H1 (cell line): ENCODE results near the gene PPOX. TPM values are rescaled to one million over a fixed set of nuclear protein-coding genes. Genes with fewer than 3 reads are reported as not detected.

ENCODE experiments used
- BRCA1 ChIP-seq: IDR thresholded peaks from 2 replicates; pipeline ENCODE4 v1.6.1; 2012; ENCODE audit warnings: low read depth, low read length, improper control_type of control experiment
- CHD7 ChIP-seq: fragments of 300-600 bp; sonication (generic); IDR thresholded peaks from 2 replicates; pipeline ENCODE4 v1.7.1; 2012; ENCODE audit warnings: low read length, moderate library complexity, mild to moderate bottlenecking, inconsistent platforms; ENCODE audit not compliant: insufficient replicate concordance
- EP300 ChIP-seq, 2 experiments: IDR thresholded peaks; 1 replicate in 1 of 2; 2 replicates in 1 of 2; pipeline ENCODE4 v1.6.1; 2011 to 2012; ENCODE audit warnings: low read depth in 2 of 2, low read length in 2 of 2, mild to moderate bottlenecking in 2 of 2, borderline replicate concordance in 1 of 2, inconsistent platforms in 1 of 2, moderate library complexity in 1 of 2
- HDAC6 ChIP-seq: IDR thresholded peaks from one replicate; pipeline ENCODE4 v1.7.1; 2012; ENCODE audit warnings: low read depth, mild to moderate bottlenecking, inconsistent platforms, low read length, moderate library complexity
- PHF8 ChIP-seq: fragments of 200-600 bp; sonication (generic); conservative IDR thresholded peaks from 2 replicates; pipeline ENCODE4 v1.7.1; 2012; ENCODE audit warnings: low read depth, mild to moderate bottlenecking, inconsistent platforms, low read length, moderate library complexity
- POU5F1 ChIP-seq: IDR thresholded peaks from 2 replicates; pipeline ENCODE4 v1.6.1; 2011; ENCODE audit warnings: low read depth, mild to moderate bottlenecking, low read length, moderate library complexity
- SP4 ChIP-seq: IDR thresholded peaks from 2 replicates; pipeline ENCODE4 v1.6.1; 2012; ENCODE audit warnings: low read length, inconsistent platforms
- polyA plus RNA-seq, 7 experiments: library from polyadenylated mRNA; depleted of rRNA in 3 of 7; stranded (reverse) in 5 of 7; unstranded in 2 of 7; fragments of >200 nt in 5 of 7; fragments of 200-250 nt in 2 of 7; gene quantifications; 1 replicate in 5 of 7; 2 replicates in 1 of 7; 4 replicates in 1 of 7; pipeline versions ENCODE4 v1.2.1 to v1.2.3, GENCODE V29; 2011 to 2013; ENCODE audit warnings: missing spikeins in 2 of 7, mixed read lengths in 2 of 7
- total RNA-seq: library from RNA; stranded (reverse); fragmentation: NEBNext Ultra II Directional; extraction: Animal tissue kit (Norgen Biotek cat#: 25700); gene quantifications from 2 replicates; pipeline ENCODE4 v1.2.1, GENCODE V29; 2021

Gene PPOX
- total and polyA plus RNA-seq, 2 of the 8 experiments (the other 6 are each of a cell fraction or from before 2014, with no cell fraction given): 39.4 to 40.4 TPM

GRCh38 chr1:161166669-161167548 lies 683 bp downstream of the PPOX start (continued):
- TF ChIP-seq EP300 (IDR thresholded peaks at IDR 0.05; ENCODE audit: borderline replicate concordance in 1 of 2, low read depth in 2 of 2, low read length in 2 of 2): no peak
- no peak for TF ChIP-seq SP4
- TF ChIP-seq POU5F1: no peak
- 0 out of 2 replicates have a peak, but pooled peaks have one; percentile 15 for TF ChIP-seq PHF8
- TF ChIP-seq BRCA1: no peak
- no peak for TF ChIP-seq HDAC6
- TF ChIP-seq CHD7: no peak
